Activated naive CD4-positive, alpha-beta T cell treated with anti-CD3 and anti-CD28 coated beads, Interleukin-2, amount 10 ng/mL, durations not matched to agents 5 hours and 36 hours (primary cell): ENCODE measurements around the gene PRR29. TPM values are rescaled to one million over a fixed set of nuclear protein-coding genes. Genes with fewer than 3 reads are reported as not detected.

Experiments used
- total RNA-seq, 2 experiments: library from RNA; stranded (reverse); gene quantifications; one replicate each; pipeline ENCODE4 v1.2.3, GENCODE V29; 2021

The PRR29 gene
- total RNA-seq = 1 to 10 TPM; 1.5 to 2.0 TPM

GRCh38 chr17:63998050-63998720, at the start of gene PRR29:
TSS of gene PRR29 (plus strand) at chr17:63998351. CDS start at chr17:63998365, 14 bp downstream.

GRCh38 chr17:63972796-63973195, 25.4 kb upstream of the PRR29 start, which contains the start of gene SCN4A:
TSS of gene SCN4A (minus strand) at chr17:63972918. CDS start at chr17:63972841, 77 bp downstream.

DNA sequence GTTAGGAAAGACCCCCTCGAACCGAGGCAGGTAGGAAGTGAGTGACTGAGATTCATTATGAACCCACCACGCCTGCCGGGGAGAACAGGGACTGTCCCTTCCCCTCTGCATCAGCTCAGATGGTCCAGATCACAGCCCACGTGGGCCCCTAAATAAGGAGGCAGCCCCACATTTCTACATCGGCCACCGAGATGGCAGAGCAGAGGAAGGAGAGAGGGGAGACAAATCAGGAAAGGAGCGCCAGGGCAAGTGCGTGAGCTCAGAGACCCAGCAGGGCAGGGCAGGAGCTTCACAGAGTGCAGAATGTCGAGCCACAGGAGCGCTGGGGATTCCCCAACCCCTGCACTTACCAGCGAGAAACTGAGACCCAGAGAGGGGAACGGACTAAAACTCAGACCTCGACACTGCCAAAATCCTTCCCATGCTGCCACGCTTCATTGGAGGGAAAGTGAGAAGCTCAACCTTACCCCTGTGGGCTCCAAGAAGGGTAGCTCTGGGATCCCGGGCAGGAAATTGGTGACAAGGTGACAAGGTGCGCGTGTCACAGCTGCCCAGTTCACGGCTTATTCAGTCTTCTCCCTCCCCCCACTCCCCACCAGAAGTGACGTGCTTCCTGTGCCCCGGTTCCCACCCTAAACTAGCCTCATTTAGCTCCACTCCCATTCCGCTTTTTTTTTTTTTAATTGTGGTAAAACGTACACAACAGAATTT, 22.1 kb downstream of the PRR29 start, which contains the start of gene ICAM2:
Gene ICAM2 (minus strand): TSS at position 578 of the 711 bp plus-strand sequence. CDS start 13,942 bp downstream, outside the sequence.

Other genes with a start within 250 kb of the PRR29 start
- gene CCDC47, start 224.8 kb upstream of the PRR29 start, total RNA-seq = 10 to 100 TPM; 46.0 to 47.9 TPM
- 100 to 1,000 TPM; 122 to 123 TPM for gene DDX42, start 224.2 kb upstream of the PRR29 start, total RNA-seq
- 100 to 1,000 TPM; 131 to 137 TPM for gene PSMC5, start 170.9 kb upstream of the PRR29 start, total RNA-seq
- 10 to 100 TPM; 42.1 to 44.5 TPM for gene FTSJ3, start 170.7 kb upstream of the PRR29 start, total RNA-seq
- 100 to 1,000 TPM; 127 to 128 TPM for gene SMARCD2, start 155.7 kb upstream of the PRR29 start, total RNA-seq
- not detected for gene CSH2, start 124.7 kb upstream of the PRR29 start, total RNA-seq
- not detected for gene GH2, start 116.4 kb upstream of the PRR29 start, total RNA-seq
- not detected for gene CSH1, start 101.8 kb upstream of the PRR29 start, total RNA-seq
- not detected for gene CSHL1, start 87.1 kb upstream of the PRR29 start, total RNA-seq
- gene GH1, start 79.5 kb upstream of the PRR29 start, total RNA-seq = not detected
- gene CD79B, start 66.0 kb upstream of the PRR29 start, total RNA-seq = 10 to 100 TPM; 37.2 to 38.2 TPM
- gene SCN4A, start 25.4 kb upstream of the PRR29 start, total RNA-seq = under 1 TPM in 1 of 2 experiments, not detected in 1; 0.08 TPM
- gene ICAM2, start 22.3 kb downstream of the PRR29 start, total RNA-seq = 100 to 1,000 TPM; 124 to 133 TPM
- gene ERN1, start 131.8 kb downstream of the PRR29 start, total RNA-seq = 10 to 100 TPM; 58.4 to 62.6 TPM